ENCODE measurements around the gene PUDP.
"Not testable (repeated sequence)": the region's sequence is repeated elsewhere in the genome, so short reads cannot be mapped to it uniquely, and the experiment has no call there.

PUDP gene

GRCh38 chrX:7060444-7060843 is 87.5 kb downstream of the PUDP start:
- peaks cover 22% of the 10 kb centered on the region for H3K4me1 Mint-ChIP-seq (ENCODE audit: low read depth)
- H3K4me3 Mint-ChIP-seq, result no peak overlapping the region
- H3K27ac Mint-ChIP-seq, result no peak overlapping the region
- H3K27me3 Mint-ChIP-seq (ENCODE audit: low read depth), result no peaks in the 10 kb centered on the region
- H3K9me3 Mint-ChIP-seq, result no peaks in the 10 kb centered on the region
- peaks cover 10% of the 10 kb centered on the region for H3K36me3 Mint-ChIP-seq (ENCODE audit: low read depth)

- Mint-ChIP-seq H3K4me3 (no peak overlapping the region), H3K27me3 (ENCODE audit: low read depth) (no peaks in the 10 kb centered on the region), H3K36me3 (ENCODE audit: low read depth) (peaks cover 10% of the 10 kb centered on the region), H3K4me1 (ENCODE audit: low read depth) (peaks cover 22% of the 10 kb centered on the region), H3K9me3 (no peaks in the 10 kb centered on the region), H3K27ac (peak overlapping the region; percentile 15)
Measured at GRCh38 chrX:7059859-7060258, 88.1 kb downstream of the PUDP start.

- H3K27me3 Mint-ChIP-seq (ENCODE audit: low read depth), result no peaks in the 10 kb centered on the region
- H3K9me3 Mint-ChIP-seq, result no peaks in the 10 kb centered on the region
- peaks cover 22% of the 10 kb centered on the region for H3K4me1 Mint-ChIP-seq (ENCODE audit: low read depth)
- H3K4me3 Mint-ChIP-seq, result no peak overlapping the region
- peaks cover 10% of the 10 kb centered on the region for H3K36me3 Mint-ChIP-seq (ENCODE audit: low read depth)
- peak overlapping the region; percentile 15 for H3K27ac Mint-ChIP-seq
Measured at GRCh38 chrX:7059214-7059838, 88.6 kb downstream of the PUDP start.

- H3K4me3 Mint-ChIP-seq, result no peak overlapping the region
- H3K27me3 Mint-ChIP-seq (ENCODE audit: low read depth), result no peaks in the 10 kb centered on the region
- no peaks in the 10 kb centered on the region for H3K9me3 Mint-ChIP-seq
- no peak overlapping the region for H3K27ac Mint-ChIP-seq
- peaks cover 18% of the 10 kb centered on the region for H3K4me1 Mint-ChIP-seq (ENCODE audit: low read depth)
- peaks cover 13% of the 10 kb centered on the region for H3K36me3 Mint-ChIP-seq (ENCODE audit: low read depth)
Measured at GRCh38 chrX:7055386-7056137, 92.4 kb downstream of the PUDP start.

GRCh38 chrX:7054219-7055216 is 93.4 kb downstream of the PUDP start:
- Mint-ChIP-seq H3K36me3 (ENCODE audit: low read depth) (peaks cover 13% of the 10 kb centered on the region), H3K27ac (no peak overlapping the region), H3K27me3 (ENCODE audit: low read depth) (no peaks in the 10 kb centered on the region), H3K4me3 (no peak overlapping the region), H3K9me3 (no peaks in the 10 kb centered on the region), H3K4me1 (ENCODE audit: low read depth) (peaks cover 12% of the 10 kb centered on the region)

- no peak overlapping the region for H3K27ac Mint-ChIP-seq
- H3K36me3 Mint-ChIP-seq (ENCODE audit: low read depth), result peaks cover 9% of the 10 kb centered on the region
- H3K9me3 Mint-ChIP-seq, result no peaks in the 10 kb centered on the region
- no peak overlapping the region for H3K4me3 Mint-ChIP-seq
- H3K27me3 Mint-ChIP-seq (ENCODE audit: low read depth), result no peaks in the 10 kb centered on the region
- H3K4me1 Mint-ChIP-seq (ENCODE audit: low read depth), result peaks cover 2% of the 10 kb centered on the region
Measured at GRCh38 chrX:7052541-7052940, 95.4 kb downstream of the PUDP start.

GRCh38 chrX:7050271-7050670 is 97.7 kb downstream of the PUDP start:
- Mint-ChIP-seq H3K9me3 (no peaks in the 10 kb centered on the region), H3K4me3 (no peak overlapping the region), H3K4me1 (ENCODE audit: low read depth) (no peaks in the 10 kb centered on the region), H3K27ac (no peak overlapping the region), H3K27me3 (ENCODE audit: low read depth) (no peaks in the 10 kb centered on the region), H3K36me3 (ENCODE audit: low read depth) (peaks cover 4% of the 10 kb centered on the region)

- Mint-ChIP-seq H3K9me3 (peaks cover 3% of the 10 kb centered on the region), H3K4me1 (ENCODE audit: low read depth) (no peaks in the 10 kb centered on the region), H3K27me3 (ENCODE audit: low read depth) (no peaks in the 10 kb centered on the region), H3K27ac (no peak overlapping the region), H3K36me3 (ENCODE audit: low read depth) (peaks cover 3% of the 10 kb centered on the region), H3K4me3 (no peak overlapping the region)
Measured at GRCh38 chrX:7047951-7048350, 100.0 kb downstream of the PUDP start.

- Mint-ChIP-seq H3K4me3 (no peak overlapping the region), H3K9me3 (peaks cover 3% of the 10 kb centered on the region), H3K27ac (no peak overlapping the region), H3K36me3 (ENCODE audit: low read depth) (peaks cover 3% of the 10 kb centered on the region), H3K27me3 (ENCODE audit: low read depth) (no peaks in the 10 kb centered on the region), H3K4me1 (ENCODE audit: low read depth) (peaks cover 7% of the 10 kb centered on the region)
Measured at GRCh38 chrX:7045238-7045955, 102.6 kb downstream of the PUDP start.

- H3K9me3 Mint-ChIP-seq; H3K4me3 Mint-ChIP-seq; H3K27me3 Mint-ChIP-seq (ENCODE audit: low read depth); H3K27ac Mint-ChIP-seq; H3K4me1 Mint-ChIP-seq (ENCODE audit: low read depth); H3K36me3 Mint-ChIP-seq (ENCODE audit: low read depth): not testable (repeated sequence)
Measured at GRCh38 chrX:7043796-7044433, 104.0 kb downstream of the PUDP start.

GRCh38 chrX:7028246-7028645 is 119.7 kb downstream of the PUDP start:
- H3K27me3 Mint-ChIP-seq (ENCODE audit: low read depth), result no peaks in the 10 kb centered on the region
- no peaks in the 10 kb centered on the region for H3K36me3 Mint-ChIP-seq (ENCODE audit: low read depth)
- no peak overlapping the region for H3K4me3 Mint-ChIP-seq
- no peaks in the 10 kb centered on the region for H3K9me3 Mint-ChIP-seq
- no peaks in the 10 kb centered on the region for H3K4me1 Mint-ChIP-seq (ENCODE audit: low read depth)
- H3K27ac Mint-ChIP-seq, result no peak overlapping the region

- Mint-ChIP-seq H3K4me1 (ENCODE audit: low read depth) (no peaks in the 10 kb centered on the region), H3K9me3 (no peaks in the 10 kb centered on the region), H3K27ac (no peak overlapping the region), H3K36me3 (ENCODE audit: low read depth) (no peaks in the 10 kb centered on the region), H3K27me3 (ENCODE audit: low read depth) (no peaks in the 10 kb centered on the region), H3K4me3 (no peak overlapping the region)
Measured at GRCh38 chrX:7027071-7027470, 120.9 kb downstream of the PUDP start.

GRCh38 chrX:7026365-7026764 is 121.6 kb downstream of the PUDP start:
- H3K36me3 Mint-ChIP-seq (ENCODE audit: low read depth); H3K27ac Mint-ChIP-seq; H3K27me3 Mint-ChIP-seq (ENCODE audit: low read depth); H3K4me3 Mint-ChIP-seq; H3K9me3 Mint-ChIP-seq; H3K4me1 Mint-ChIP-seq (ENCODE audit: low read depth): not testable (repeated sequence)

- no peaks in the 10 kb centered on the region for H3K9me3 Mint-ChIP-seq
- H3K4me1 Mint-ChIP-seq (ENCODE audit: low read depth), result no peaks in the 10 kb centered on the region
- no peaks in the 10 kb centered on the region for H3K27me3 Mint-ChIP-seq (ENCODE audit: low read depth)
- no peak overlapping the region for H3K4me3 Mint-ChIP-seq
- no peaks in the 10 kb centered on the region for H3K36me3 Mint-ChIP-seq (ENCODE audit: low read depth)
- no peak overlapping the region for H3K27ac Mint-ChIP-seq
Measured at GRCh38 chrX:7025471-7025870, 122.5 kb downstream of the PUDP start.
